NCI-H774 (cell line): ENCODE measurements around the gene LIMS1.
"Not testable (repeated sequence)": the region's sequence is repeated elsewhere in the genome, so short reads cannot be mapped to it uniquely, and the experiment has no call there.

Experiments used
- DNase-seq: peaks from one replicate; lab custom pipeline; 2025; lab: John Stamatoyannopoulos, UW

The LIMS1 gene

DNA sequence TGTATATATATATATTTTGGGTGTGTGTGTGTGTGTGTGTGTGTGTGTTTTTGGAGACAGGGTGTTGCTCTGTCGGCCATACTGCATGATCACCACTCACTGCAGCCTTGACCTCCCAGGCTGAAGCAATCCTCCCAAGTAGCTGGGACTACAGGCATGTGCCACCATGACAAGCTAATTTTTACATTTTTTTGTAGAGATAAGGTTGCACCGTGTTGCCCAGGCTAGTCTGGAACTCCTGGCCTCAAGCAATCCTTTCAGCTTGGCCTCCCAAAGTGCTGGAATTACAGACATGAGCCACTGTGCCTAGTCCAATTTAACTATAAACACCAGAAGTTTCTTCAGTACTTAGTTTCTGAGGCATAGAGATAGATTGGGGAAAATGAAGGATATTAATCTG, 18.3 kb downstream of the LIMS1 start:
- DNase-seq: no peak

DNA sequence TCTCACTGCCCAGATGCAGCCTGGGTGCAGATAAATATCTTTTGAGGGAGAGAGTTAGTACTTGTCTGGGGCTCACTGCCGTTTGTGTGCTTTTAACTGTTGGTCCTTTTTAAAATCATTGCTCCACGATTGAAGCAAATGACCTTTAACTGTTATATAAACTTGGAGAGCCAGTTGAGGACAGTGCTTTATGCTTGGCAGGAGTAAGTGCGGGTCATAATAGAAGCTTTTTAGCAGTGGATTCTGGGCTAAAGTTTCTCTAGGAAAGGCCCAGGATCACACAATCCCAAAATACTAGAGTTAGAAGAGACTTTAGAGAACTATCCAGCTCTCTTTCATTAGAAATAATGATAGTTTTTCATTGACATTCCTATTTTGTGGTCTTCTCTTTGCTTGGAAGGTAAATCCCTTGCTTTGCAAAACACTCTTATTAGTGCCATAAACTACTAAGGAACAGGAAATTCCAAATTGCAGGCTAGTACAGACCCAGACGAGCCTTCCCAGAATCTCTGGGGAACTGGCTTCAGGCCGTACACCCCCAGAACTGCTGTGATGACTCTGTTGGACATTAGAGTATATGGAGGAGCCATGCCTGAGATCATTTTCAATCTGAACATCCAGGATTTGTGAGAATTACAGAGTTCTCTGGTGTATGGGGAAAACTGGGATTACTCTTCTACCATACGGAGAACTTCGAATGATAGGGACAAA, 19.1 kb downstream of the LIMS1 start:
- no peak for DNase-seq

DNA sequence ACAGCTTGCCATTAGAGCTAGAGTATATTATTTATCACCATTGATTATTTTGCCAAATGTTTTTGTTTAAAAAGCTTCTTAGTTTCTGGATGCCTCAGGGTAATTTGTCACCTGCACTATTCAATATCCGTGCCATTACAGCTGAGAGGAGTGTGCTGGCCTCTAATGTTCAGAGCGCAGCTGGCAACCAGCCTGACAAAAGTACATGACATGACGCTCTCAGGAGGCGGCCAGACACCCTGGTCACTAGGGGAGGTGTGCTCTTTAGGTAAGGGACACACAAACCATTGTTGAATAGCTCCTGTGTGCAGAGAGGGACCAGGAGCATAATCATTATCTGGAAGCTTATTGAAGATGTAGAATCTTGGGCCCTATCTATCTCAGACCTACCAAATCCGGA, 20.3 kb downstream of the LIMS1 start:
- DNase-seq: peak; percentile 34

DNA sequence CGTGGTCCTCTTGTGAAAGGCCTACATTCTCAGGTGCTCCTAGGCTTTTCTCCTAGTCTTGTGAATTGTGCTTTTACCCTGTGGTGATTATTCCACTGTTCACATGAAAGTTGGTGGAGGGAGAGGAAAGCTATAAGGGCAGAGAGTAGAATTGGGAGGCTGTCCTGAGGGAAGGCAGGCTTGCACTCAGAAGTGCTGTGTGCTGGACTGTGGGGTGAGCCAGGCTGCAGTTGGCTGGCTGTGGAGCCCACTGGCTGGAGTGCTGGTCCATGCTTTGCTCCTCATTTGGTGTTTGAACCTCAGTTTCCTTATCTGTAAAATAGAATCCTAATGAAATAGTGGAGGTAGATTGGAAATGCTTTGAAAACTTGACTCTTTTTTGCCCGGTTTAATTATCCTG, 21.3 kb downstream of the LIMS1 start:
- no peak for DNase-seq

DNA sequence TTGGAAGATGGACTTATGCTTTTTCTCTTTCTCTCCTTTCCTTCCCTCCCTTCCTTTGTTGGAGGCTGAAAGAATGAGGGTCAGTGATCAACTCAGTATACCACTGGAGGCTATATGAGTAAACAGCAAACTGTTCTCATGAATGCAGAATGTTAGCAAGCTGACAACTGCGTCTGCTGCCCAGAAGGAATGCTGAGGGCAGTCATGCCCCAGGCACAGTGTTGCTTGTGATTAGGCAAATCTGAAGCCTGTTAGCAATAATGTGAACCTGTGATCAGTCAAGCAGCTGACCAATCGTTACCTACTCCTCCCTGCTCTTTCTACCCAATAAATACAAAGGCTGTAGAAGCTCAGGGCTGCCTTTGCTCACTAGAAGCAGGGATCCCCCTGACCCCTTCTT, 22.3 kb downstream of the LIMS1 start:
- not testable (repeated sequence) for DNase-seq

DNA sequence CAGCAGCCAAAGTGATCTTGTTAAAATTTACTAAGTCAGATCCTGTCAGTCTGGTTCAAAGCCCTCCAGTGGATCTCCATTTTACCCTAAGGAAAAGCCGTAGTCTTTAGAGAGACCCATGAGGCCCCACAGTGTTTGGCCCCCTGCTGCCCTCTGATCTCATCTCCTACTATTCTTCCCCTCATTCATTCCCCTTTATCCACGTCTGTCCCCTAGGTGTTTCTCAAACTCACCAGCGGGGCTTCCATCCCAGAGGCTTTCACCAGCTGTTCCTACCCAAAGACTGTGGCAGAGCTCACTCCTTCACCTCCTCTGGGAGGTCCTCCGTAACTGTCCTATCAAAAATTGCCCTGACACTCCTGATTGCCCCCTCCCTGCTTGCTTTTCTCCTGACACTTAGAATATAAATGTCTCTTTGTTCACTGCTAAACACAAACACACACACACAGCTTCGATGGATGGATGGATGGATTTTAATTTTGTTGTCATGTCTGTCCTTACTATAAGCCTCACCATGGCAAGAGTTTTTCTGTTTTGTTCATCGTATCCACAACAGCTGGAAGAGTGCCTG, 26.1 kb downstream of the LIMS1 start:
- no peak for DNase-seq

DNA sequence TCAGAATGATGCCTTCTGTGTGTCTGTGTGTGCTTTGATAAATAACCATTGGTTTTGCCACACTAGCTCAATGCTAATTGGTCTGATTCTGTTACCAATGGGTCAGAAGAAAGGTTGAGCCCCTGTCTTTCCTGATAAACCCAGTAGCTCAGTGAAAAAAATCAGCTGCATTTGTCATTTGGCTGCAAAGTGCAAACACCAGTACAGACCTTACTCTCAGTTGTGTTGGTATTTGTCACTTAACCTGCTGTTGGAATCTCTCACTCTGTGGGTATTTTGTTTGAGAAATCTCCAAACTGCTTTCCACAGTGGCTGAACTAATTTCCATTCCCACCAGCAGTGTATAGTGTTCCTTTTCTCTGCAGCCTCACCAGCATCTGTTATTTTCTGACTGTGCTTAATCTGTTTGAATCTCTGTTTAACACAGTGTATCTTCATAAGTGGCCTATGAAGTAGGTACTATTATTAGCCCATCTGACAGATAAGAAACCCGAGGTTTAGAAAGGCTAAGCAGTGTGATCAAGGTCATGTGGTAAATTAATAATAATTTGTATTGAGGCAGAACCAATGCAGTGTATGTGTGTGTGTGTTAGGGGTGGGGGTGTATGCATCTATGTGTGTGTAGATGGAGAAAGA, 26.7 kb downstream of the LIMS1 start:
- DNase-seq: no peak

DNA sequence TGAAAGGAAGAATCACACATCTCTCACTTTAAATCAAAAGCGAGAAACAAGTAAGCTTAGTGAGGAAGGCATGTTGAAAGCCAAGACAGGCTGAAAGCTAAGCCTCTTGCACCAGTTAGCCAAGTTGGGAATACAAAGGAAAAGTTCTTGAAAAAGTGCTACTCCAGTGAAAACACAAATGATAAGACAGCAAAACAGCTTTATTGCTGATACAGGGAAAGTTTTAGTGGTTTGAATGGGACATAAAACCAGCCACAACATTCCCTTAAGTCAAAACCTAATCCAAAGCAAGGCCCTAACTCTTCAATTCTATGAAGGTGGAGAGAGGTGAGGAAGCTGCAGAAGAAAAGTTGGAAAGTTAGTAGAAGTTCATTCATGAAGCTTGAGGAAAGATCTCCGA, 28.0 kb downstream of the LIMS1 start:
- no peak for DNase-seq

DNA sequence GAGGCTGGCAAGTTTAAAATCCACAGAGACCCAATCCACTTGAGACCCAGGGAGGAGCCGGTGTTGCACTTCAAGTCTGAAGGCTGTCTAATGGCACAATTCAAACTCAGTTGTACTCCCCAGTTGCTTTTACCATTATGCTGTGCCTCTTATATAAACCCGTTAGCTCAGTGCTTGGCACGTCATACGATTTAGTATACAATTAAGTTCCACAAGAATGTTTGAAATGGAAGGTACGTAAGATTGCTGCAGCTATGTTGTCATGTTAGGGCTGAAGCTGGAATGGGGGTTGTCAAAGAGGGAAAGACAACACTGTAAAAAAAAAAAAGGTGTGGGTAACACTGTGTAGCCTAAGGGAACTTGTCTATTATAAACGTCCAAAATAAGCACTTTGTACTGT, 30.2 kb downstream of the LIMS1 start:
- DNase-seq: no peak

DNA sequence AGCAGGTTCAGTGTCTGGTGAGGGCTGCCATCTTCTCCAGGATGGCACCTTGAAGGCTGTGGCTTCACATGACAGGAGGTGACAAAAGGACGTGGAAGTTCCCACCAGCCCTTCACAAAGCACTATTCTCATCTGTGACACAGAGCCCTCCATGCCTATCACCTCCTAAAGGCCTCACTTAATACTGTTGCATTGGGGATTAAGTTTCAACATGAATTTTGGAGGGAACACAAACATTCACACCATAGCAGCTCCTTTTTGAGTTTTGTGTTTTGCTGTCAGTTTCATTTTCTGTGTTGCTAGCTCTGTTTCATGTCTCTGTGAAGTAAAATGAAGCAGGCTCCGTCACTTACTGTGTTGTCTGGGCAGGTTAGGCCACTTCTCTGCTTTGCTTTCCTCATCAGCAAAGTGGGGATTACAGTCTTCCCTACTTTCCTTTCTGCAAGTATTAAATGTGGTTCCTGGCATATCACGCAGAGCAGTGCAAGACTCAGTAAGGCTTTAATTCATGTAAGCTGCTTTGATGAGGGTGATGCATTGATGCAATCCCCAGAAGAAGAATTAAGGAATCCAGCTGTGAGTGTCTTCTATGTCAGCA, 31.6 kb downstream of the LIMS1 start:
- DNase-seq: no peak

DNA sequence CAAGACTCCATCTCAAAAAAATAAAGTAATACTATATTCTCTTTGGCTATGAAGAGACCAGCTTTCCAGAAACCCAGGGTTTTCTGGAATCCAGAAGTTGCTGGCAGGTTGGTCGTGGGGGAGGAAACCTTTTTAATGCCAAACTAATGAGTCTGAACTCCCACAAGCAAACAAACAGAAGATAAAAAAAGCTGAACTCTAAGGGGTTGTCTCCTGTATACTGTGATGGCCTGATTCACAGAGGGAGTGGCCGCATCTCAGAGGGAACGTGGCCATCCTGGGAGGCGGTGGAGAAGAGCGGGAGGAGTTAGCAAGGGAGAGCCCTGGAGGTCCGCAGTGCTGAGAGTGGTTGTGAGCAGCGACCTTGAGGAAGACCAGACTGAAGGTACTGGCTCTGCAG, 36.1 kb downstream of the LIMS1 start:
- no peak for DNase-seq

DNA sequence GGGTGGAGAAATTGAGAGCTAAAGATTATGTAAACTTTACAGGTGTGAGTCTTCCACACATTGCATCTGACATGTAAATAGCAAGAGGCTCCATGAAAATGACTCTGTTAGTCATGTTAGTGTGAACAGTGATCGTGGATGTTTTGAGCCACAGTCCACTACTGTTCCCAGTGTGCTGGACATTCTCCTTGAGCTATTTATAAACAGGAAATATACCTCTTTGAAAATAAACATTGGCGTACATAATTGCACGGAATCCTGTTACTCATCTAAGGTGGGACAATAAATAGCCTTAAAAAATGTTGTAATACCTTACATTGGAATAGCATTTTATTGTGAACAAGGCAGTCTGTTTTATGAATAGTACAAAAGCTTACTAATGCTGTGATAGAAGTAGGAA, 37.0 kb downstream of the LIMS1 start:
- DNase-seq: no peak

DNA sequence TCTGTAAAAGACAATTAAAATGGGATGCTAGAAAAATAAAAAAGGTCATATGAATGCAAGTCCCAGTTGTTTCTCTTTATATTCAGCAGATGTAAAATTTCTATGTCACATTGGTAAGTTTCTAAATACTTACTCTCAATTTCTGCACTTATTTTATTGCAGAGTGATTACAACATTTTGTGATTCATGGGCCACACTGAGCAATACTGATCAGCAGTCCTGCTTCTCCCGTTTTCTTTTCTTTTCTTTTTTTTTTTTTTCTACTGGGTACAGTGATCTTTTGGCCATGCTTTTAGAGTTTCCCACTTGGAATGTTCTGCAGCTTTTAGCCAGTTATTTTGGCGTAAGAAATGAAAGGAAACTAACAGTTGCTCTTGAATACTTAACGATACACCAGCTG, 38.8 kb downstream of the LIMS1 start:
- no peak for DNase-seq

DNA sequence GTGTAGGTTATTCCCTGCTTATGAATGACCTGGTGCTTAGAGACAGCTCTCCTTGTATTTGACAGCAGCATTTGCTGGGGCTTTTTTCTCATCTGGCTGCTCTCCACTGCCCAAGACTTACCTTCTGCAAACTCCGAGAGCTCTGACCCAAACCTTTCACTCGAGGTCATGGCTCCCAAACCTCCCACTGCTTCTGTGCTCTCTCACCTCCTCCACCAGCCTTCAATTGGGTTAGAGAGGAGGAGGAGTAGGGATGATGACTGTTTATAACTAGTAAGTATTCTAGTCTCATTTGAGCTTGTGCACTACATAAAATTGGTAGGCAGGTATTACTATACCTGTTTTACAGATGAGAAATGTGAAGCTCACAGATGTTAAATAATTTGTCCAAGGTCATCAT, 40.1 kb downstream of the LIMS1 start:
- DNase-seq: no peak

DNA sequence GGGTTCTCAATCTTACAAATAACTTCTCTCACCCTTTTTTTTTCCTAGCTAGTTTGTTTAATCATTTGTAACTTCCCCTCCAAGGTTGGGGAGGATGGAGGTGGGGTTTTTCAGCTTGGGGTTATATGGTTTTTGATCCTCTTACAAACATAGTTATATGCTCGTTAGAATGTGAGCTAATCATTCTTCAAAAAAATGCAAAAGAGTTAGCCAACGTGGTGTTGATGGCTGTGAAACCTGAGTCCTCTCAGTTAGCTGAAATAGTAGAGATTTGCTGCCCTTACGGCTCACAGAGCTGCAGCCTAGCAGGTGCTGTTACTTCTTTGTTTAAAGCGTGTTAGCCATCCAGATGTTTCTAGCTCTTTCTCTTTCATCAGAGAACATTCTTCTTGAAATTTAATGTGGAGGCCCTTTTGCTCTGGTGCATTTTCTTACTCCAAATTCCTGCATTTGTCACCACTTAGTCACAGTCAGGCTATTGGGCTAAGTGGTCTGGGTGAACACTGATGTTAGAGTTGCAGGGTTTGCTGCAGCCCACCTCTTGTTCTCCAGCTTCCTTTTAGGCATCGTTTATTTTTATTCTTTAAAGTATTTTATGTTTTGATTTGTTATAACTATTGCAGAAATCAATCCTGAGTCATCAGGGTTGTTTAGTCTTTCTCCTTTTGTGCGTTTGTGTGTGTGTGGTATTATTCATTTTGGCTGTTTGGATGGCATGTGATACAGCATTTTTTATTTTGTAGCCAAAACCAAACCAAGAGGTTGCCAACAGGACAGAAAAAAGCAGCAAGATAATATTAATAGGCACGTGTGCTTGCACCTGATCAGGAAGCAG, 41.1 kb downstream of the LIMS1 start:
- DNase-seq: no peak

DNA sequence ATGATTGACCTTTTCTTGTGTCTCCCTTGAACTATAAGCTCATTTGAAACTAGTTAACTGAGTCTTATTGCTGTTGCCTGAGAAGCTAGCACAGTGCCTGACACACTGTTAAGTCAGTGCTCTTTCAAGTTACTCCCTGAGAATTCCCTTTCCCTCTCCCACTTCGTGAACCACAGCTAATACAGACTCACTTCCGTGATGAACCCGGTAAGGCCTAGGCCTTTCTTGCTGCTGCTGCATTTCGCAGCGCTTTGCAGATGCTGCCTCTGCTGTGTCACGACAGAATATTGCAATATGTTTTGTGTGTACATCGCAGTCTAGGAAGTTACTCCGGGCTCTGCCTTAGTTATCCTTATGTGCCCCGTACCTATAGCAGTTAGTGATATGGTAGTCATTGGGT, 42.8 kb downstream of the LIMS1 start:
- DNase-seq: no peak

DNA sequence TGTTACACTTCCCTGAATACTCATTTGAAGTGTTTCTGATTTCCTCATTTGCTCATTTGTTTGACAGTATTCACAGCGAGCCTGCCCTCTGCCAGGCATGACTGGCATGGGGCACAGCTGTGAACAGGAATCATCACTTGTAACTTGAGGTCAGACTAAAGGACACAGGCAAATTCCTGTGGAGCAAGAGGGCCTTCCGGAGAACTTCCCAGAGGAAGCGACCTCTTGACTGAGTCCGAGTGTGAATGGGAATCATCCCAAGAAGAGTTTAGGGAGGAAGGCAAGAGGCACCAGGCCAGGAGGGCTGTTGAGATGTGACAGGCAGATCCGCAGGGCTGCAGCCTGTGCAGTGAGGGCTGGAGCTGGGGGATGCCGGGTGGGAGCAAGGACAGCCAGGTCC, 45.4 kb downstream of the LIMS1 start:
- DNase-seq: no peak

DNA sequence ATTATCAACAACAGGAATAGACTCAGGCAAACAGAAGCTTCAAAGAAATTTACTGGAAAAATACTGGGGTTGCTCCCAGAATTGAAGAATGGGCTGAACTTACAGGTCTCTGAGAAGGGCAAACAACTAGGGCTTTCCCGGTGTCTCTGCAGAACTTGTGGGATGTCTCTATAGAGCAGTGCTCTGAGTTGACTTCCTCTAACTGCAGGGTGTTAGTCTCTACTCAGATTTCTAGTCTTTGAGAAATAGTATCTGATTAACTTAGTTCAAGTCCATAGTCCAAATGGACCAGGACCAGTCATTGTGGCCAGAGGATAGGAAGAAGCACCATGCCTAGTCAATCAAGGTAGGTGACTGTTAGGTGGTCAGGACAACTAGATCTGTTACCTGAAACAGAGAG, 45.8 kb downstream of the LIMS1 start:
- DNase-seq: no peak

DNA sequence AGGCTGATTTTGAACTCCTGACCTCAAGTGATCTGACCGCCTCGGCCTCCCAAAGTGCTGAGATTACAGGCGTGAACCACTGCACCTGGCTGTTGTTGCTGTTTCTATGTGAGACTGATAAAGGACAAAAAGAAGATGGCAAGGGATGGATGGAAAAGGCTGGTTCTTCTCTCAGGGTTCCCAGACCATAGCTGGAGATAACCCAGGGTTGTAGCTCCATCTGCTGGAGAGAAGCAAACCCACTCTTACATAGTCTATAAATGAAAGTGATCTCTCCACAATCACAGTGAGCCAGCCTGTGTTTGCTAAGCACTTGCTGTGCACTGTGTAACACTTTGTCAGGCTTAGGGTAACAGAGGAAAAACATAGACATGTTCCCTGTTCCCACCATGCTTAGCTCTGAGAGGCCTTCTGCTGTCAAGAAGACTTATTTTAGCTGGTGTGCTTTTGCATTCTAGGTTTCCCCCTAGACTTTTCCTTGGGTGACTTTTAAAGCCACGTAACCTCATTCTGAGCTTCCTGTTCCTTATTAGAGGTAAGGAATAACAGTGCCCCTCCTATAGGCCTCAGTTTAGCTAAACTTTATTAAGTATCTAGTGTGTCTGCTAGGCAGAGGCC, 49.7 kb downstream of the LIMS1 start:
- DNase-seq: peak; percentile 58

DNA sequence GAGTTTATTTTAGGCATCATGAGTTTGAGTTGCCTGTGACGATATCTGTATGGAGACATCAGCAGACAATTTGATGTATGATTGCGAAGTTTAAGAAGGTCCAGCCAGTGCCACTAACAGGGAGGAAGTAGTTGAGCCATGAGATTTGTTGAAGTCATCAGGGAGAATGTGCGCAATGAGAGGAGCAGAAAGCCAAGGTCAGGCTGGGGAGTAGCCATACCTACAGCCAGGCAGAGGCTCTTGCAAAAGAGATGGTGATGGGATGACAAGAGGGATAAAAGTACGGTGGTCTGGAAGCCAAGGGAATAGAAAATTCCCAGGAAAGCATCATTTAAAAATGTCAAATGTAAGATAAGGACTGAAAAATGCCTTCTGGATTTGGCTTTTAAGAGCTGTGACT, 51.2 kb downstream of the LIMS1 start:
- no peak for DNase-seq

DNA sequence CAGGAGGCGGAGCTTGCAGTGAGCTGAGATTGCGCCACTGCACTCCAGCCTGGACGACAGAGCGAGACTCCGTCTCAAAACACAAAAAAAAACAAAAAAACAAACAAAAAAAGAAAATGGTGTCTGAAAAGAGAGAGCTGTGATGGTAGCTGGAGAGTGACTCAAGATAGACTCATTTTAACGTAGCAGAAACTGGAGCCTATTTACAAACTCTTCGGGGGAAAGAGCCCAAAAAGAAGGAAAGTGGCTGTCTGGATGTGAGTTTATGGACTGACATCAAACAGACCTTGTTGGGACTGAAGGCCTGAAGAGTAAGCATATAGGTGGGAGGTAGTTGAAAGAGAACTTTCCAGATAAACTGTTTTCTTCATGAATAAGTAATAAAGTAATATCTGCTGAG, 51.8 kb downstream of the LIMS1 start:
- DNase-seq: no peak

DNA sequence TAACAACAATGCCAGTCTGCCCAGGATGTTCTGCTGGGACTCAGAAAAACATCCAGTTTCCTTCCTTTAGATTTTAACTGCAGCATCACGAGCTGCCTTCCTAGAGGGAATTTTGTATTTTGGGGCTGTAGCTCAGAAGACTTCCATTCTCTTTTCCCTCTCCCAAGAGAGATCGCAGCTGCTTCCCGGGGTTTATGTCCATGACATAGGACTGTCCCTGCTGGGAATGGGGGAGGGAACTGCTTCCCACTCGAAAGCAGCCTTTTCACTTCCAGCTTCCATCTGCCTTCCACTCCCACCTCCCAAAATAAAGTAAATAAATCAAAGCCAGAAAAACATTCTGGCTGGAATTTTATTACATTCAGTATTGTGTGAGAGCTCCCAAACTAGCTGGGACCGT, 52.4 kb downstream of the LIMS1 start:
- no peak for DNase-seq
